HepG2 (cell line): ENCODE measurements around the gene HAGHL. TPM values are rescaled to one million over a fixed set of nuclear protein-coding genes. Genes with fewer than 3 reads are reported as not detected.
A peak's percentile ranks its signal among the peaks of the same experiment; 100 is the strongest.

Experiments used
- AHR ChIP-seq: IDR thresholded peaks from 2 replicates; pipeline ENCODE4 v1.6.1; 2018; ENCODE audit warnings: missing genetic modification reagents, missing compliant biosample characterization
- CHD4 ChIP-seq: fragments of 200-600 bp; sonication (generic); IDR thresholded peaks from 2 replicates; pipeline ENCODE4 v1.7.0; 2017; ENCODE audit warnings: mild to moderate bottlenecking, low read length, borderline replicate concordance
- DRAP1 ChIP-seq: IDR thresholded peaks from 2 replicates; pipeline ENCODE4 v1.6.1; 2016; ENCODE audit warnings: missing genetic modification reagents, missing compliant biosample characterization
- EEA1 ChIP-seq: sonication (generic); formaldehyde crosslinking; IDR thresholded peaks from 2 replicates; pipeline ENCODE4 v1.5.1; 2020; ENCODE audit warnings: mild to moderate bottlenecking, missing genetic modification reagents, borderline replicate concordance
- MLX ChIP-seq: IDR thresholded peaks from 2 replicates; pipeline ENCODE4 v1.6.1; 2016
- NRL ChIP-seq: sonication (generic); formaldehyde crosslinking; IDR thresholded peaks from 2 replicates; pipeline ENCODE4 v1.5.0; 2020; ENCODE audit warnings: missing genetic modification reagents, mild to moderate bottlenecking, moderate library complexity, borderline replicate concordance
- SIN3B ChIP-seq: fragments of 150-350 bp; IDR thresholded peaks from 2 replicates; pipeline ENCODE4 v1.6.1; 2014; ENCODE audit warnings: low read length
- ZC3H13 ChIP-seq: sonication (generic); formaldehyde crosslinking; IDR thresholded peaks from 2 replicates; pipeline ENCODE4 v1.8.1; 2023; ENCODE audit warnings: mild to moderate bottlenecking, missing genetic modification reagents, moderate library complexity
- ZNF143 ChIP-seq: sonication (generic); formaldehyde crosslinking; IDR thresholded peaks from 2 replicates; pipeline ENCODE4 v1.4.0; 2020; ENCODE audit warnings: missing genetic modification reagents
- ZNF446 ChIP-seq: sonication (generic); formaldehyde crosslinking; IDR thresholded peaks from 2 replicates; pipeline ENCODE4 v1.5.0; 2020; ENCODE audit warnings: mild to moderate bottlenecking, missing genetic modification reagents
- ZNF772 ChIP-seq: sonication (generic); formaldehyde crosslinking; IDR thresholded peaks from 2 replicates; pipeline ENCODE4 v1.5.0; 2020; ENCODE audit warnings: mild to moderate bottlenecking, missing genetic modification reagents
- ZNF790 ChIP-seq: sonication (generic); formaldehyde crosslinking; IDR thresholded peaks from 2 replicates; pipeline ENCODE4 v1.8.0; 2022; ENCODE audit warnings: missing genetic modification reagents, mild to moderate bottlenecking, borderline replicate concordance
- ZNF841 ChIP-seq: sonication (generic); formaldehyde crosslinking; IDR thresholded peaks from 2 replicates; pipeline ENCODE4 v1.8.1; 2023; ENCODE audit warnings: missing genetic modification reagents, borderline replicate concordance
- polyA plus RNA-seq, 8 experiments: library from polyadenylated mRNA; depleted of rRNA in 3 of 8; stranded (reverse) in 7 of 8; unstranded in 1 of 8; fragments of >200 nt; fragmentation: Illumina TruSeq in 4 of 8; extraction: Trizol in 4 of 8; gene quantifications; 2 replicates each; pipeline versions ENCODE4 v1.2.1 to v1.2.3, GENCODE V29; 2011 to 2016; ENCODE audit warnings: low read depth in 4 of 8, missing spikeins in 1 of 8, mixed read lengths in 1 of 8; ENCODE audit not compliant: insufficient read depth in 1 of 8
- total RNA-seq, 5 experiments: library from RNA; depleted of rRNA; stranded (reverse); fragments of >200 nt; fragmentation: Illumina TruSeq; extraction: Trizol; gene quantifications; 2 replicates each; pipeline ENCODE4 v1.2.3, GENCODE V29; 2016; ENCODE audit warnings: low read depth in 1 of 5
- TF ChIP-seq, protein P1 (sequence below): sonication (generic); formaldehyde crosslinking; IDR thresholded peaks from 2 replicates; pipeline ENCODE4 v1.9.0; 2022; ENCODE audit warnings: missing genetic modification reagents, mild to moderate bottlenecking, borderline replicate concordance

HAGHL gene
- total and polyA plus RNA-seq, 2 of the 13 experiments (the other 11 are each of a cell fraction or from before 2014, with no cell fraction given): 3.4 to 8.4 TPM

- TF ChIP-seq AHR (CRISPR knock-in tag) (no peak; the same call in 1 of the 2 replicates), ZNF143 (CRISPR knock-in tag) (peak; percentile 23; the same call in 1 of the 2 replicates), NRL (0 out of 2 replicates have a peak, but pooled peaks have one; percentile 36), DRAP1 (peak; percentile 66), CHD4 (no peak), MLX (no peak), ZNF446 (CRISPR knock-in tag) (peak; percentile 86), ZC3H13 (CRISPR knock-in tag) (peak; percentile 87), ZNF790 (peak; percentile 86; the same call in 1 of the 2 replicates), EEA1 (CRISPR knock-in tag) (peak; percentile 43; the same call in 1 of the 2 replicates), ZNF772 (CRISPR knock-in tag) (peak; percentile 61; the same call in 1 of the 2 replicates), SIN3B (peak; percentile 72; the same call in 1 of the 2 replicates), ZNF841 (CRISPR knock-in tag) (peak; percentile 58; the same call in 1 of the 2 replicates)
- TF ChIP-seq, protein P1, sequence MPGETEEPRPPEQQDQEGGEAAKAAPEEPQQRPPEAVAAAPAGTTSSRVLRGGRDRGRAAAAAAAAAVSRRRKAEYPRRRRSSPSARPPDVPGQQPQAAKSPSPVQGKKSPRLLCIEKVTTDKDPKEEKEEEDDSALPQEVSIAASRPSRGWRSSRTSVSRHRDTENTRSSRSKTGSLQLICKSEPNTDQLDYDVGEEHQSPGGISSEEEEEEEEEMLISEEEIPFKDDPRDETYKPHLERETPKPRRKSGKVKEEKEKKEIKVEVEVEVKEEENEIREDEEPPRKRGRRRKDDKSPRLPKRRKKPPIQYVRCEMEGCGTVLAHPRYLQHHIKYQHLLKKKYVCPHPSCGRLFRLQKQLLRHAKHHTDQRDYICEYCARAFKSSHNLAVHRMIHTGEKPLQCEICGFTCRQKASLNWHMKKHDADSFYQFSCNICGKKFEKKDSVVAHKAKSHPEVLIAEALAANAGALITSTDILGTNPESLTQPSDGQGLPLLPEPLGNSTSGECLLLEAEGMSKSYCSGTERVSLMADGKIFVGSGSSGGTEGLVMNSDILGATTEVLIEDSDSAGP: peak; percentile 91
- TF ChIP-seq, all 625 proteins: peak for 297
Measured at GRCh38 chr16:740764-741505, 14.0 kb downstream of the HAGHL start, which contains the start of gene CIAO3 (continued).
